ENCODE data around the gene AGPAT3.

- TF ChIP-seq CTCF (IDR thresholded peaks at IDR 0.05) (no peak), POLR2A (IDR thresholded peaks at IDR 0.05) (no peak)
Observed at GRCh38 chr21:43849532-43850299, 15.3 kb upstream of the AGPAT3 start.

All from right lobe of liver (tissue), 4 donors.